ENCODE data around the gene RAPH1.

The RAPH1 gene

GRCh38 chr2:203484266-203485112, 50.6 kb downstream of the RAPH1 start:
- DNase-seq: peak in 4 of 5 experiments; percentile 12 to 76 (median 28)

- DNase-seq: no peak
Measured at GRCh38 chr2:203480623-203481022, 54.5 kb downstream of the RAPH1 start.

GRCh38 chr2:203476881-203477280, 58.2 kb downstream of the RAPH1 start:
- no peak for DNase-seq

GRCh38 chr2:203471323-203471722, 63.8 kb downstream of the RAPH1 start:
- DNase-seq: no peak

DNA sequence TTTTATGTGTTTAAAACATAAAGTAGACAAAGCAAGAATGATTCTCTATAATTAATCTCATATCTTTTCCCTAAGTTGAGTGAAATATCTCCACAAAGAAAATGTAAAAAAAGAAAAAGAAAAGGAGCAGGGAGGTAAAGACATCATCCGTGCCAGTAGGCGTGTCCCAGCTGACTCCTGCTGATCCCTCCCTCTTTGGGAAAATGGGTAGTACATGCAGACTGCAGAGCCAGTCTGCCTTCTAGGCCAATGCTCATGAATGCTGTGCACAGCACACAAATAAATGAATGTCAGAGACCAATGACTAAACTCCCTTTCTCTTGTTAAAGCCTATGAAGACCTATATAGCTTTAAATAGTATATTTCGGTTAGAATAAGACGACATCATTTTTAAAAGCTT, 64.7 kb downstream of the RAPH1 start:
- no peak for DNase-seq

GRCh38 chr2:203469546-203469945, 65.6 kb downstream of the RAPH1 start:
- no peak for DNase-seq

DNA sequence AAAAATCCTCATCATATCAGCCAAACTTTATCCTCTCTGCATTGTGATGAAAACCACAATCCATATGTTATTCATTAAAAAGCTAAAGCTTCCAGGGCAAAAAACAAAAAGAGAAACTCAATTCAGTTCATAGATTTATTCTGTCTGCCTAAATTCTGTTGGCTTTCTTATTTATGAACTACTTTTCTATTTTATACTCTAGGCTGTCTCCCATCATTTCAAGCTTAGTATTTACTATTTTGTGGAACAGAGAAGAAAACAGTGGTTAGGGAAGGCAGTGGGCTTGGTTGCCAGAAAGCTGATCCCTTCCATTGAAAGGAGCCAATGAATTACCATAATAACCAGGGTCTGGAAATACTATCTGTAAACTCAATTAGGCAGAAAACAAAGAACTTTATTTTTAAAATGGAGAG, 71.8 kb downstream of the RAPH1 start:
- no peak for DNase-seq

- DNase-seq: no peak
Measured at GRCh38 chr2:203462308-203462707, 72.8 kb downstream of the RAPH1 start.

- no peak for DNase-seq
Measured at GRCh38 chr2:203461746-203462145, 73.4 kb downstream of the RAPH1 start.

GRCh38 chr2:203455209-203455608, 79.9 kb downstream of the RAPH1 start:
- DNase-seq: no peak

DNA sequence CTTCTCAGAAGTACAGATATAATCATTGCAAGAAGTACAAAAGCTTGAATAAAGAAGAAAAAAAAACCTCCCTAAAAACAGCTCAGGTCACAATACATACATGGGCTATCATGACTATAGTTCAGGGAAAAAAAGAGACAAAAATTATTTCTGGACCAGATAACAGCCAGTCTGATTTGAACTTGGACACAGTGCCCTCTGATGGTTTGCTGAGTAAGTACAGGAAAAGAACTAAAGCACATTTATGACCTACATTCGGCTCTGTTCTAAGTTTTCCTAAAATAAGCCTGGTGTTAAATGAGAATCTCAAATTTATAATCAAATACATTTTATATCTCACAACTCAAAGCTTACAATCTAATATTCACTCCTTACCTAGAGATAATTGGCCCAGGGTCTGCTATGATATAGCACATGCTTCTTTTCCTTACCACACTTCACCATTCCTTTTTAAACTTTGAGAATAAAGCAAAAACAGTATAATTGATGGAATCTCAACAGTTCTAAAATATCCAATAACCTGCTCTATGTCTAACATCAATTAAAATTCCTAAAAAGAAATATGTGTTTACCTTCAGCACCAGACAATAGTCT, 81.1 kb downstream of the RAPH1 start:
- peak in 1 of 5 experiments; percentile 62 for DNase-seq

DNA sequence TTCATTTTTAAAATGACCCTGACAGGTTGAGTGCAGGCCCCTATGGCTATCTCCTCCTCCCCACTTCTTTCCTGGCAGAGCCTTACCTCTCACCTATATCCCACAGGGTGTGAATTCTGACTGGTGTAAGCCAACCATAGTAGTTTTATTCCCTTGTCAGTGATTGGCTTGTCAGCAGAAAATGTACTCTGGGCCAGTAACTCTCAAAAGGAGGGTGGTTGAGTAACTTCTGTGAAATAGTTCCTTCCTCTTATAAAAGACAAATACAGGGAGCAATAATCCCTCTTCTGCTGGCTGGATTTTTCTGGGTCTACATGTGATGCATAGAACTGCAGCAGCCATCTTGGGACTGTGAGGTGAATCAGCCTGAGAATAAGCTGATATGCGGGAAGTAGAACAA, 83.4 kb downstream of the RAPH1 start:
- DNase-seq: no peak

DNA sequence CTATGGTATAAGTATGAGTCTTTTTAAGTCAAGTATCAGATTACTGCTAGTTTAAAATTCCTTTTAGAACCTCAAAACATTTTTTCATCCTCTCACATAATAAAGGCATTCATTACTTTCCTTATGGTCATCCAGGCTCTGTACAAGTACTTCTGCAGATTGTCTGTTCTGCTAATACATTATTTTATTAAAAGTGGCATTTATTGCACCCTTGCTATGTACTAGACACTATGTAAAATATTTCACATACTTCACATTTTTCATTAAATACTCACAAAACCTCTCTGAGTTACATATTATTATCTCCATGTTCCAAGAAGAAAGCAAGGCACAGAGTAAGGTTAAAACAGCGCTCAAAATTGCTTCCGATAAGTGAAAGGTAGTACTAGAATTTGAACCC, 84.1 kb downstream of the RAPH1 start:
- no peak for DNase-seq

DNA sequence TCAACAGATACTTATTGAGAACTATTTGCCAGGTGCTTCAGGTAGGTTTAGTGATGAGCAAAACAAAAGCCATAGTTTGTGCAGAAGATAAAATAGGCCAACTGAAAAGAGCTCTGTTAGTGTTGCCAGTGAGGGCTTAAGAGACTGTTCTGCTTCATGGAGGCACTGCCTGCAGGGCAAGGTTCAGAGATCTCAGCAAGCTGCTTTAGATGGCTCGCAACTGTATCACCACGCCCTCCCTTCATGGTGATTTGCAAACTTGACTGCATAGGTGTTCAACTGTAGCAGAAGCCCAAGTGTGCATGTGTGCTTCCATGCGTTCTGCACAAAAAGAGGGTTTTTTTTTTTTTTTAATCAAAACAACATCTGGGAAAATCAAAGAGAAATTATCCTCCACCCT, 84.5 kb downstream of the RAPH1 start:
- no peak for DNase-seq

DNA sequence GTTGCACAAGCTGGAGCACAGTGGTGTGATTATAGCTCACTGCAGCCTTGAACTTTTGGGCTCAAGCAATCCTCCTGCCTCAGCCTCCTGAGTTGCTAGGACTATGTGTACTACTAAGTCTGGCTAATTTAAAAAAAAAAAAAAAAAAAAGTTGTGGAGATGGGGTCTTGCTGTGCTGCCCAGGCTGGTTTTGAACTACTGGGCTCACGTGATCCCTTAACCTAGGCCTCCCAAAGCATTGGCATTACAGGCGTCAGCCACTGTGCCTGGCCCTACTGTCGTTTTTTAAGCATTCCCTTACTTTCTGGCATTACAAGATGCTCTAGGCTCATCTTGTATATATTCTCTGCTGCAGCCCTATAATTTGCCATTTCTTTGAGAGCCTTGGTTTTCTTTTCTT, 88.3 kb downstream of the RAPH1 start:
- DNase-seq: no peak

- peak in 1 of 5 experiments; percentile 26 for DNase-seq
Measured at GRCh38 chr2:203446071-203446481, 89.0 kb downstream of the RAPH1 start.

- no peak for DNase-seq
Measured at GRCh38 chr2:203444738-203445137, 90.4 kb downstream of the RAPH1 start.

- peak in 1 of 5 experiments; percentile 8 for DNase-seq
Measured at GRCh38 chr2:203442463-203442862, 92.6 kb downstream of the RAPH1 start.

- DNase-seq: no peak
Measured at GRCh38 chr2:203441463-203441862, 93.6 kb downstream of the RAPH1 start.

GRCh38 chr2:203440671-203441070, 94.4 kb downstream of the RAPH1 start:
- DNase-seq: no peak

DNA sequence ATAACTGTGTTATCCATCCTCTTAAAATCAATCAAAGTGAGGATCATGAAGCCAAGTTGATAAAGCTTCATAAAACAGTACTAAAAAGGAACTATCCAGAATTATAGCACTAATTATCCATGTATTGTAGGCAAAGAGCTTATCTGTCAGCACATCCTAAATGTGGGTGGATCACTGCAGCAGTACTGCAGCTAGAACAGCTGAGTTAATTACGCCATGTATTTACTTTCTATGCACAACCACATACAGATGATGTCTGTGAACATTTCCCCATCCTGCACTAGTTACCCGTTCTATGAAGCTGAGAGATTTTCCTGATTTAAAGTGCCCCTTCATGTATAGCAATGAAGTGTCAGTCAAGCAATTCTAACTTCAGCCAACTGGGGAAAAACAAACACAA, 96.6 kb downstream of the RAPH1 start:
- no peak for DNase-seq

- no peak for DNase-seq
Measured at GRCh38 chr2:203437511-203437910, 97.6 kb downstream of the RAPH1 start.

DNA sequence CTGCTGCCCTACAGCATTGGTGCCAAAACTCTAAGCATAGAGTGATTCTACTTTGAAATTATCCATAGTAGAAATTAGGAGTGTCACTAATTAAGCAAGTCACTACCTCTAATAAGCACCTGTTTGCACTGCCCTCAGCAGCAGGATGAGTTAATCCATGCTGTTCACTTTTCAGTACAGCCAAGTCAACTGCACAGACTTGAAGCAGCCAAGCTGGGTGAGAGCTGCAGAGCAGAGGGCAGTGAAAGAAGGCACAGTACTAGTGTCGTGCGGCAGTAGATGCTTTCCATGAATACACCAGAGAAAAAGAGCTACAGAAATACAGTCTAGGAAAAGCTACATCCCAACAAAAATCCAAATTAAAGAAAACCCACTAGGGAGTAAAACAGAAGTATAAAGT, 98.6 kb downstream of the RAPH1 start:
- no peak for DNase-seq

DNA sequence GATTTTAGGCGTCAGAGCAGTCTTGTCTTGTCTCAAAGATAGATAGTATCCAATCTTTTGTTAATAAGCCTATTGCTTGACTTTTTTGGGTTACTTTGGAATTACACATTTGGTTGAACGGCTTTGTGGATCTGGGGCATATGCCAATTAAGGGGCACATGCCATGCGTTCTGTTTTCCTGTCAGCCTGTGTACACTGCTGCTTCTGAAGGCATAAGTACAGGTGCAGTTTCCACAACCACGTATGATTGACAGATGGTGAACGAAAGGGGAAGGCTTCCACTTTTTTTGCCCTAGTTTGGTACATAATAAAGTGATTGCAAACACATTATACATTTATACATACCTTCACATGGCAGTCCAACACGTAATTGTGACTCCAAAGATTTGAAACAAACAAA, 102.3 kb downstream of the RAPH1 start:
- no peak for DNase-seq

All from T-helper 2 cell (primary cell).